Smooth muscle cell of the brain vasculature (primary cell): ENCODE measurements around the gene ALDH6A1.

Experiments
- DNase-seq: peaks from one replicate; pipeline ENCODE4 v3.0.0-alpha.2; 2012; ENCODE audit warnings: low read depth, low spot score

Gene ALDH6A1

GRCh38 chr14:74049876-74050495, 34.3 kb downstream of the ALDH6A1 start:
- no peak for DNase-seq

GRCh38 chr14:74048281-74048680, 36.0 kb downstream of the ALDH6A1 start:
- no peak for DNase-seq

- DNase-seq = no peak
Observed at GRCh38 chr14:74045522-74045921, 38.7 kb downstream of the ALDH6A1 start.

- no peak for DNase-seq
Observed at GRCh38 chr14:74042296-74042695, 42.0 kb downstream of the ALDH6A1 start.

GRCh38 chr14:74038020-74038859, 46.0 kb downstream of the ALDH6A1 start:
- DNase-seq = peak; percentile 33

- no peak for DNase-seq
Observed at GRCh38 chr14:74035556-74035955, 48.7 kb downstream of the ALDH6A1 start.

- no peak for DNase-seq
Observed at GRCh38 chr14:74034572-74034971, 49.7 kb downstream of the ALDH6A1 start.

GRCh38 chr14:74029136-74029535, 55.1 kb downstream of the ALDH6A1 start:
- no peak for DNase-seq

- no peak for DNase-seq
Observed at GRCh38 chr14:74022346-74022745, 61.9 kb downstream of the ALDH6A1 start.

- DNase-seq = no peak
Observed at GRCh38 chr14:74019408-74020137, 64.7 kb downstream of the ALDH6A1 start.

GRCh38 chr14:74018586-74019407, 65.5 kb downstream of the ALDH6A1 start, which contains the start of the genes BBOF1 and ENTPD5:
Gene BBOF1 (plus strand): TSS chr14:74019349. CDS start chr14:74019479, 130 bp downstream.
Gene ENTPD5 (minus strand): TSS chr14:74019288. CDS start chr14:73988102, 31,186 bp downstream.
- DNase-seq = peak; percentile 55

GRCh38 chr14:74018174-74018585, 66.1 kb downstream of the ALDH6A1 start:
- DNase-seq = peak; percentile 24

GRCh38 chr14:74015963-74016362, 68.3 kb downstream of the ALDH6A1 start:
- no peak for DNase-seq

GRCh38 chr14:74015176-74015575, 69.1 kb downstream of the ALDH6A1 start:
- DNase-seq = no peak

- DNase-seq = no peak
Observed at GRCh38 chr14:74014299-74014698, 70.0 kb downstream of the ALDH6A1 start.

- no peak for DNase-seq
Observed at GRCh38 chr14:74008843-74009499, 75.3 kb downstream of the ALDH6A1 start.
